ENCODE results near the gene LRRC72. TPM values are rescaled to one million over a fixed set of nuclear protein-coding genes. Genes with fewer than 3 reads are reported as not detected.
A peak's percentile ranks its signal among the peaks of the same experiment; 100 is the strongest.

Gene LRRC72
- total RNA-seq, 1 experiment from 2014 or later = not detected

- H3K4ac ChIP-seq (ENCODE audit: low read depth, low read length) = no peak overlapping the region
- no peak overlapping the region for H4K91ac ChIP-seq (ENCODE audit: insufficient read length, low read depth, low read length)
- no peak overlapping the region for H2AFZ ChIP-seq (ENCODE audit: low read length)
- peak overlapping the region; percentile 39; the same call in 1 of the 2 replicates for H3K14ac ChIP-seq (ENCODE audit: insufficient read depth, low read length)
- WGBS (ENCODE audit: extremely low coverage, insufficient read length, low lambda C conversion rate) = no CpG with 5 or more reads among the region's 18 CpGs
- Mint-ChIP-seq H3K4me3 (no peak overlapping the region), H3K27me3 (ENCODE audit: low read depth) (no peaks in the 10 kb centered on the region), H3K27ac (no peak overlapping the region), H3K9me3 (no peaks in the 10 kb centered on the region; a peak in 1 of 5 replicates), H3K36me3 (ENCODE audit: insufficient read depth in 1 of 3, low read depth in 3 of 3) (peaks cover 3 to 20% (median 8%) of the 10 kb centered on the region in 3 experiments; a peak in 5 of 7 replicates), H3K4me1 (peaks cover 14 to 18% of the 10 kb centered on the region in 2 experiments)
- no peak overlapping the region for H3T11ph ChIP-seq (ENCODE audit: low read length)
- peak; percentile 62 for DNase-seq
- no peak overlapping the region for H3K18ac ChIP-seq (ENCODE audit: insufficient read length, low read depth, low read length)
- no peaks in the 10 kb centered on the region for H3K9me3 ChIP-seq (ENCODE audit: control insufficient read depth, low read depth, low read length)
- H2BK20ac ChIP-seq (ENCODE audit: low read depth, low read length, poor library complexity, severe bottlenecking) = no peak overlapping the region
- no peaks in the 10 kb centered on the region for H4K20me1 ChIP-seq (ENCODE audit: control insufficient read depth, insufficient read depth, insufficient read length)
- H3K27ac ChIP-seq (ENCODE audit: insufficient read length, low read depth, low read length) = no peak overlapping the region
- H3K27me3 ChIP-seq (ENCODE audit: insufficient read depth, low read length) = no peaks in the 10 kb centered on the region
- no peak overlapping the region for H3K56ac ChIP-seq (ENCODE audit: insufficient read length, low read depth, low read length)
- no peak overlapping the region for H4K8ac ChIP-seq (replicated peaks; ENCODE audit: insufficient read length, low read depth, low read length)
- H2BK5ac ChIP-seq (ENCODE audit: insufficient read length, low read length) = no peak overlapping the region
- H2BK12ac ChIP-seq (ENCODE audit: insufficient read length, low read depth, low read length) = no peak overlapping the region
- no peak overlapping the region for H3K23ac ChIP-seq (ENCODE audit: insufficient read length, low read depth, low read length)
- no peaks in the 10 kb centered on the region; the same call in 1 of the 2 replicates for H3K4me1 ChIP-seq (ENCODE audit: insufficient read depth, low read length)
- no peak overlapping the region for H2BK120ac ChIP-seq (ENCODE audit: low read depth, low read length, poor library complexity, severe bottlenecking)
- H3K79me2 ChIP-seq (ENCODE audit: insufficient read depth, low read length) = no peaks in the 10 kb centered on the region
- no peak for TF ChIP-seq CTCF (conservative IDR thresholded peaks at IDR 0.05)
- H3K9ac ChIP-seq (ENCODE audit: extremely low read depth, insufficient read length, low read length) = no peak overlapping the region
- no peak overlapping the region for H4K5ac ChIP-seq (ENCODE audit: insufficient read length, low read depth, low read length)
- no peak overlapping the region for H2AK5ac ChIP-seq (ENCODE audit: insufficient read length, low read length)
- H2BK15ac ChIP-seq (ENCODE audit: low read depth, low read length) = no peak overlapping the region
- H3K79me1 ChIP-seq (ENCODE audit: insufficient read depth, low read depth, low read length, poor library complexity, severe bottlenecking) = no peaks in the 10 kb centered on the region
- no peaks in the 10 kb centered on the region for H3K23me2 ChIP-seq (ENCODE audit: insufficient read length, low read depth, low read length, poor library complexity, severe bottlenecking)
- no peak overlapping the region for H3K4me2 ChIP-seq (ENCODE audit: insufficient read depth, insufficient read length, low read length)
These were observed 89.9 kb downstream of the LRRC72 start for GRCh38 chr7:16616542-16616941.
